ENCODE results near the gene HSPA2. TPM values are rescaled to one million over a fixed set of nuclear protein-coding genes. Genes with fewer than 3 reads are reported as not detected.

Gene HSPA2
- total RNA-seq, 1 experiment from 2014 or later = 30.2 TPM

DNA sequence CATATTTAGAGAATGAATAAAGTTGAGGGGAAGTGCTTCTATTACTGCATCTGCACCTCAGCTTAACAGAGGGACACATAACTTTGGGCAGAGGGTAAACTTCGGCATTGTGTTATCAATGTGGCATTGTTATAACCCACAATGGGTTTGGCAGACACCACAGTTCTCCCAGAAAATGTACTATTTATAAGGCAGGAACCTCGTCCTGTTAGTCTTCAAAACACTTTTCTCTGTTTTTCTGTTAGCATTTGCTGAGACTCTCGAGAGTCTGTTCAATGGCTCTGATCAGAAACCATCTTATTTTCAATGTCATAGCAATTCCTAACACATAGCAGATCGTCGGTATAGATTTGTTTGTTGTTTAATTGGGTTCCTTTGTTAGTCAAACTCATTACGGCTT lies 23.2 kb downstream of the HSPA2 start (continued):
- TF ChIP-seq ZNF671 (CRISPR knock-in tag; IDR thresholded peaks at IDR 0.05) = no peak
- TF ChIP-seq, protein P1, sequence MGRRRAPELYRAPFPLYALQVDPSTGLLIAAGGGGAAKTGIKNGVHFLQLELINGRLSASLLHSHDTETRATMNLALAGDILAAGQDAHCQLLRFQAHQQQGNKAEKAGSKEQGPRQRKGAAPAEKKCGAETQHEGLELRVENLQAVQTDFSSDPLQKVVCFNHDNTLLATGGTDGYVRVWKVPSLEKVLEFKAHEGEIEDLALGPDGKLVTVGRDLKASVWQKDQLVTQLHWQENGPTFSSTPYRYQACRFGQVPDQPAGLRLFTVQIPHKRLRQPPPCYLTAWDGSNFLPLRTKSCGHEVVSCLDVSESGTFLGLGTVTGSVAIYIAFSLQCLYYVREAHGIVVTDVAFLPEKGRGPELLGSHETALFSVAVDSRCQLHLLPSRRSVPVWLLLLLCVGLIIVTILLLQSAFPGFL (CRISPR knock-in tag; IDR thresholded peaks at IDR 0.05; ENCODE audit: borderline replicate concordance) = no peak
- no peak for TF ChIP-seq MYBL2 (CRISPR knock-in tag; IDR thresholded peaks at IDR 0.05)
- no peak for TF ChIP-seq ZNF263 (CRISPR knock-in tag; IDR thresholded peaks at IDR 0.05; ENCODE audit: low read depth)
- TF ChIP-seq, protein P2, sequence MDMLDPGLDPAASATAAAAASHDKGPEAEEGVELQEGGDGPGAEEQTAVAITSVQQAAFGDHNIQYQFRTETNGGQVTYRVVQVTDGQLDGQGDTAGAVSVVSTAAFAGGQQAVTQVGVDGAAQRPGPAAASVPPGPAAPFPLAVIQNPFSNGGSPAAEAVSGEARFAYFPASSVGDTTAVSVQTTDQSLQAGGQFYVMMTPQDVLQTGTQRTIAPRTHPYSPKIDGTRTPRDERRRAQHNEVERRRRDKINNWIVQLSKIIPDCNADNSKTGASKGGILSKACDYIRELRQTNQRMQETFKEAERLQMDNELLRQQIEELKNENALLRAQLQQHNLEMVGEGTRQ (CRISPR knock-in tag; IDR thresholded peaks at IDR 0.05) = no peak
- no peak for TF ChIP-seq ZNF232 (CRISPR knock-in tag; IDR thresholded peaks at IDR 0.05)
- no peak for TF ChIP-seq TEAD1 (CRISPR knock-in tag; IDR thresholded peaks at IDR 0.05)
- no peak for TF ChIP-seq ZNF138 (CRISPR knock-in tag; conservative IDR thresholded peaks at IDR 0.05)
- no peak for TF ChIP-seq ETV6 (CRISPR knock-in tag; IDR thresholded peaks at IDR 0.05)

DNA sequence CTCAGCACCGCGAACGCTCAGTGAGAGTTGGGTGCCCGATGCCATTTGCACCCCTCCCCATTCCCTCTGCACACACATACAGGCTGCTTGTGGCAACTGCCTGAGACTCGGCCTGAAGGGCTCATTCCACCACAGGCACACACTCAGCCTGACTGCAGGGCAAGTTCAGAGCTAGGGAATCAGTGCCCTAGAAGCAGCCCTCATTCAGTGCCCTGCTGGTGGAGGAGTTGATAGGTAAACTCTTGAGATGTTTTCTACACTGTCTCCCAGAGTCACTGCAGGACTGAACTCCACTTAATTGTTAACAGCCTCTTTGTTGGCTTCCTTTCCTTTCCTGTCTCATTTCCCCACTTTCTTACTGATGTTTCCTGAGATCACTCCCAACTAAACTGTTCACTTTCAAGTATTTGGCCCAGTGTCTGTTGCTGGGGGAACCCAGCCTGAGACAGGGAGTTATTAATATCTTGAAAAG lies 26.1 kb downstream of the HSPA2 start:
- TF ChIP-seq IRF2 (CRISPR knock-in tag; IDR thresholded peaks at IDR 0.05; ENCODE audit: borderline replicate concordance, low read depth) = no peak
- TF ChIP-seq ZBTB21 (CRISPR knock-in tag; IDR thresholded peaks at IDR 0.05; ENCODE audit: borderline replicate concordance) = no peak
- TF ChIP-seq, protein P3, sequence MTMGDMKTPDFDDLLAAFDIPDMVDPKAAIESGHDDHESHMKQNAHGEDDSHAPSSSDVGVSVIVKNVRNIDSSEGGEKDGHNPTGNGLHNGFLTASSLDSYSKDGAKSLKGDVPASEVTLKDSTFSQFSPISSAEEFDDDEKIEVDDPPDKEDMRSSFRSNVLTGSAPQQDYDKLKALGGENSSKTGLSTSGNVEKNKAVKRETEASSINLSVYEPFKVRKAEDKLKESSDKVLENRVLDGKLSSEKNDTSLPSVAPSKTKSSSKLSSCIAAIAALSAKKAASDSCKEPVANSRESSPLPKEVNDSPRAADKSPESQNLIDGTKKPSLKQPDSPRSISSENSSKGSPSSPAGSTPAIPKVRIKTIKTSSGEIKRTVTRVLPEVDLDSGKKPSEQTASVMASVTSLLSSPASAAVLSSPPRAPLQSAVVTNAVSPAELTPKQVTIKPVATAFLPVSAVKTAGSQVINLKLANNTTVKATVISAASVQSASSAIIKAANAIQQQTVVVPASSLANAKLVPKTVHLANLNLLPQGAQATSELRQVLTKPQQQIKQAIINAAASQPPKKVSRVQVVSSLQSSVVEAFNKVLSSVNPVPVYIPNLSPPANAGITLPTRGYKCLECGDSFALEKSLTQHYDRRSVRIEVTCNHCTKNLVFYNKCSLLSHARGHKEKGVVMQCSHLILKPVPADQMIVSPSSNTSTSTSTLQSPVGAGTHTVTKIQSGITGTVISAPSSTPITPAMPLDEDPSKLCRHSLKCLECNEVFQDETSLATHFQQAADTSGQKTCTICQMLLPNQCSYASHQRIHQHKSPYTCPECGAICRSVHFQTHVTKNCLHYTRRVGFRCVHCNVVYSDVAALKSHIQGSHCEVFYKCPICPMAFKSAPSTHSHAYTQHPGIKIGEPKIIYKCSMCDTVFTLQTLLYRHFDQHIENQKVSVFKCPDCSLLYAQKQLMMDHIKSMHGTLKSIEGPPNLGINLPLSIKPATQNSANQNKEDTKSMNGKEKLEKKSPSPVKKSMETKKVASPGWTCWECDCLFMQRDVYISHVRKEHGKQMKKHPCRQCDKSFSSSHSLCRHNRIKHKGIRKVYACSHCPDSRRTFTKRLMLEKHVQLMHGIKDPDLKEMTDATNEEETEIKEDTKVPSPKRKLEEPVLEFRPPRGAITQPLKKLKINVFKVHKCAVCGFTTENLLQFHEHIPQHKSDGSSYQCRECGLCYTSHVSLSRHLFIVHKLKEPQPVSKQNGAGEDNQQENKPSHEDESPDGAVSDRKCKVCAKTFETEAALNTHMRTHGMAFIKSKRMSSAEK (CRISPR knock-in tag; IDR thresholded peaks at IDR 0.05; ENCODE audit: borderline replicate concordance) = no peak
- TF ChIP-seq RORB (CRISPR knock-in tag; IDR thresholded peaks at IDR 0.05) = no peak
- TF ChIP-seq, protein P4, sequence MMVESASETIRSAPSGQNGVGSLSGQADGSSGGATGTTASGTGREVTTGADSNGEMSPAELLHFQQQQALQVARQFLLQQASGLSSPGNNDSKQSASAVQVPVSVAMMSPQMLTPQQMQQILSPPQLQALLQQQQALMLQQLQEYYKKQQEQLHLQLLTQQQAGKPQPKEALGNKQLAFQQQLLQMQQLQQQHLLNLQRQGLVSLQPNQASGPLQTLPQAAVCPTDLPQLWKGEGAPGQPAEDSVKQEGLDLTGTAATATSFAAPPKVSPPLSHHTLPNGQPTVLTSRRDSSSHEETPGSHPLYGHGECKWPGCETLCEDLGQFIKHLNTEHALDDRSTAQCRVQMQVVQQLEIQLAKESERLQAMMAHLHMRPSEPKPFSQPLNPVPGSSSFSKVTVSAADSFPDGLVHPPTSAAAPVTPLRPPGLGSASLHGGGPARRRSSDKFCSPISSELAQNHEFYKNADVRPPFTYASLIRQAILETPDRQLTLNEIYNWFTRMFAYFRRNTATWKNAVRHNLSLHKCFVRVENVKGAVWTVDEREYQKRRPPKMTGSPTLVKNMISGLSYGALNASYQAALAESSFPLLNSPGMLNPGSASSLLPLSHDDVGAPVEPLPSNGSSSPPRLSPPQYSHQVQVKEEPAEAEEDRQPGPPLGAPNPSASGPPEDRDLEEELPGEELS (CRISPR knock-in tag; IDR thresholded peaks at IDR 0.05) = no peak
- no peak for TF ChIP-seq ZNF671 (CRISPR knock-in tag; IDR thresholded peaks at IDR 0.05)
- TF ChIP-seq, protein P5, sequence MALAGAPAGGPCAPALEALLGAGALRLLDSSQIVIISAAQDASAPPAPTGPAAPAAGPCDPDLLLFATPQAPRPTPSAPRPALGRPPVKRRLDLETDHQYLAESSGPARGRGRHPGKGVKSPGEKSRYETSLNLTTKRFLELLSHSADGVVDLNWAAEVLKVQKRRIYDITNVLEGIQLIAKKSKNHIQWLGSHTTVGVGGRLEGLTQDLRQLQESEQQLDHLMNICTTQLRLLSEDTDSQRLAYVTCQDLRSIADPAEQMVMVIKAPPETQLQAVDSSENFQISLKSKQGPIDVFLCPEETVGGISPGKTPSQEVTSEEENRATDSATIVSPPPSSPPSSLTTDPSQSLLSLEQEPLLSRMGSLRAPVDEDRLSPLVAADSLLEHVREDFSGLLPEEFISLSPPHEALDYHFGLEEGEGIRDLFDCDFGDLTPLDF (CRISPR knock-in tag; IDR thresholded peaks at IDR 0.05) = no peak
- TF ChIP-seq NFYB (CRISPR knock-in tag; conservative IDR thresholded peaks at IDR 0.05; ENCODE audit: low read depth) = no peak
- TF ChIP-seq, protein P6, sequence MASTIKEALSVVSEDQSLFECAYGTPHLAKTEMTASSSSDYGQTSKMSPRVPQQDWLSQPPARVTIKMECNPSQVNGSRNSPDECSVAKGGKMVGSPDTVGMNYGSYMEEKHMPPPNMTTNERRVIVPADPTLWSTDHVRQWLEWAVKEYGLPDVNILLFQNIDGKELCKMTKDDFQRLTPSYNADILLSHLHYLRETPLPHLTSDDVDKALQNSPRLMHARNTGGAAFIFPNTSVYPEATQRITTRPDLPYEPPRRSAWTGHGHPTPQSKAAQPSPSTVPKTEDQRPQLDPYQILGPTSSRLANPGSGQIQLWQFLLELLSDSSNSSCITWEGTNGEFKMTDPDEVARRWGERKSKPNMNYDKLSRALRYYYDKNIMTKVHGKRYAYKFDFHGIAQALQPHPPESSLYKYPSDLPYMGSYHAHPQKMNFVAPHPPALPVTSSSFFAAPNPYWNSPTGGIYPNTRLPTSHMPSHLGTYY (CRISPR knock-in tag; IDR thresholded peaks at IDR 0.05) = no peak
- TF ChIP-seq ETV6 (CRISPR knock-in tag; IDR thresholded peaks at IDR 0.05) = no peak
- no peak for TF ChIP-seq GTF2I (CRISPR knock-in tag; conservative IDR thresholded peaks at IDR 0.05)
- TF ChIP-seq SMAD3 (CRISPR knock-in tag; IDR thresholded peaks at IDR 0.05; ENCODE audit: borderline replicate concordance) = no peak
- TF ChIP-seq ELF4 (CRISPR knock-in tag; IDR thresholded peaks at IDR 0.05; ENCODE audit: low read depth) = no peak
- ATAC-seq (peak; percentile 86), DNase-seq (ENCODE audit: low spot score) (no peak)
- ChIA-PET POLR2A (no interaction called here), CTCF (interaction anchor here (1.0 kb wide), 1 partner anchor 70 kb away, joined by 4 read pairs; no protein-coding TSS in a partner anchor)
- Mint-ChIP-seq H3K9me3 (0 out of 2 replicates have a peak, but pooled peaks cover 3% of the 10 kb centered on the region), H3K4me1 (peaks cover 12% of the 10 kb centered on the region), H3K4me3 (no peak overlapping the region), H3K36me3 (no peaks in the 10 kb centered on the region), H3K27me3 (ENCODE audit: low read depth) (no peaks in the 10 kb centered on the region; the same call in 1 of the 2 replicates), H3K27ac (peak overlapping the region; percentile 10)
